ENCODE measurements around the gene SH2D4B. TPM values are rescaled to one million over a fixed set of nuclear protein-coding genes. Genes with fewer than 3 reads are reported as not detected.

Gene SH2D4B
- total and polyA plus RNA-seq, 2 donors, result 0.09 to 0.18 TPM

GRCh38 chr10:80513106-80513505 is 24.6 kb upstream of the SH2D4B start:
- no peak overlapping the region for H3K27ac ChIP-seq (ENCODE audit: low read depth in 1 of 2, low read length in 1 of 2)
- no peak for DNase-seq (ENCODE audit: low read depth in 6 of 9, low spot score in 9 of 9)
- 97% methylated on average over 6 of the region's 6 CpGs for WGBS
- no peak overlapping the region for H3K4me3 ChIP-seq (ENCODE audit: low read length in 2 of 2)
- peaks cover 72 to 83% of the 10 kb centered on the region in 2 donors for H3K36me3 ChIP-seq (ENCODE audit: control insufficient read depth in 2 of 2, insufficient read depth in 2 of 2, low read length in 1 of 2)
- H3K4me1 ChIP-seq (ENCODE audit: control insufficient read depth in 2 of 2, insufficient read depth in 2 of 2, low read length in 2 of 2), result peaks cover 0 to 4% of the 10 kb centered on the region in 2 donors
- H3K9me3 ChIP-seq (ENCODE audit: control insufficient read depth in 2 of 2, insufficient read depth in 1 of 2, low read length in 1 of 2), result no peaks in the 10 kb centered on the region
- no peaks in the 10 kb centered on the region for H3K27me3 ChIP-seq (ENCODE audit: control insufficient read depth in 2 of 2, insufficient read depth in 1 of 2, low read length in 1 of 2)

GRCh38 chr10:80515511-80515910 is 22.2 kb upstream of the SH2D4B start:
- Histone ChIP-seq H3K36me3 (ENCODE audit: control insufficient read depth in 2 of 2, insufficient read depth in 2 of 2, low read length in 1 of 2) (peaks cover 69 to 88% of the 10 kb centered on the region in 2 donors), H3K4me1 (ENCODE audit: control insufficient read depth in 2 of 2, insufficient read depth in 2 of 2, low read length in 2 of 2) (peaks cover 0 to 4% of the 10 kb centered on the region in 2 donors), H3K4me3 (ENCODE audit: low read length in 2 of 2) (no peak overlapping the region), H3K27ac (ENCODE audit: low read depth in 1 of 2, low read length in 1 of 2) (no peak overlapping the region), H3K9me3 (ENCODE audit: control insufficient read depth in 2 of 2, insufficient read depth in 1 of 2, low read length in 1 of 2) (no peaks in the 10 kb centered on the region), H3K27me3 (ENCODE audit: control insufficient read depth in 2 of 2, insufficient read depth in 1 of 2, low read length in 1 of 2) (no peaks in the 10 kb centered on the region)
- WGBS, result 96% methylated on average over 5 of the region's 5 CpGs
- no peak for DNase-seq (ENCODE audit: low read depth in 6 of 9, low spot score in 9 of 9)

- Histone ChIP-seq H3K27me3 (ENCODE audit: control insufficient read depth in 2 of 2, insufficient read depth in 1 of 2, low read length in 1 of 2) (no peaks in the 10 kb centered on the region), H3K36me3 (ENCODE audit: control insufficient read depth in 2 of 2, insufficient read depth in 2 of 2, low read length in 1 of 2) (peaks cover 72 to 90% of the 10 kb centered on the region in 2 donors), H3K4me1 (ENCODE audit: control insufficient read depth in 2 of 2, insufficient read depth in 2 of 2, low read length in 2 of 2) (peaks cover 0 to 4% of the 10 kb centered on the region in 2 donors), H3K27ac (ENCODE audit: low read depth in 1 of 2, low read length in 1 of 2) (no peak overlapping the region), H3K4me3 (ENCODE audit: low read length in 2 of 2) (no peak overlapping the region), H3K9me3 (ENCODE audit: control insufficient read depth in 2 of 2, insufficient read depth in 1 of 2, low read length in 1 of 2) (no peaks in the 10 kb centered on the region)
- WGBS, result 96% methylated on average over 12 of the region's 12 CpGs
- no peak for DNase-seq (ENCODE audit: low read depth in 6 of 9, low spot score in 9 of 9)
Measured at GRCh38 chr10:80515941-80516340, 21.8 kb upstream of the SH2D4B start.

GRCh38 chr10:80516506-80517075 is 21.1 kb upstream of the SH2D4B start:
- Histone ChIP-seq H3K36me3 (ENCODE audit: control insufficient read depth in 2 of 2, insufficient read depth in 2 of 2, low read length in 1 of 2) (peaks cover 77 to 86% of the 10 kb centered on the region in 2 donors), H3K9me3 (ENCODE audit: control insufficient read depth in 2 of 2, insufficient read depth in 1 of 2, low read length in 1 of 2) (no peaks in the 10 kb centered on the region), H3K4me1 (ENCODE audit: control insufficient read depth in 2 of 2, insufficient read depth in 2 of 2, low read length in 2 of 2) (no peaks in the 10 kb centered on the region), H3K4me3 (ENCODE audit: low read length in 2 of 2) (no peak overlapping the region), H3K27me3 (ENCODE audit: control insufficient read depth in 2 of 2, insufficient read depth in 1 of 2, low read length in 1 of 2) (no peaks in the 10 kb centered on the region), H3K27ac (ENCODE audit: low read depth in 1 of 2, low read length in 1 of 2) (no peak overlapping the region)
- DNase-seq (ENCODE audit: low read depth in 6 of 9, low spot score in 9 of 9), result no peak
- WGBS, result 97% methylated on average over 6 of the region's 6 CpGs

- Histone ChIP-seq H3K27me3 (ENCODE audit: control insufficient read depth in 2 of 2, insufficient read depth in 1 of 2, low read length in 1 of 2) (no peaks in the 10 kb centered on the region), H3K27ac (ENCODE audit: low read depth in 1 of 2, low read length in 1 of 2) (no peak overlapping the region), H3K4me3 (ENCODE audit: low read length in 2 of 2) (no peak overlapping the region), H3K4me1 (ENCODE audit: control insufficient read depth in 2 of 2, insufficient read depth in 2 of 2, low read length in 2 of 2) (no peaks in the 10 kb centered on the region), H3K36me3 (ENCODE audit: control insufficient read depth in 2 of 2, insufficient read depth in 2 of 2, low read length in 1 of 2) (peaks cover 67 to 77% of the 10 kb centered on the region in 2 donors), H3K9me3 (ENCODE audit: control insufficient read depth in 2 of 2, insufficient read depth in 1 of 2, low read length in 1 of 2) (no peaks in the 10 kb centered on the region)
- 98% methylated on average over 21 of the region's 21 CpGs for WGBS
- no peak for DNase-seq (ENCODE audit: low read depth in 6 of 9, low spot score in 9 of 9)
Measured at GRCh38 chr10:80517416-80518142, 20.1 kb upstream of the SH2D4B start.

- 96% methylated on average over 17 of the region's 17 CpGs for WGBS
- DNase-seq (ENCODE audit: low read depth in 6 of 9, low spot score in 9 of 9), result no peak
Measured at GRCh38 chr10:80518143-80518806, 19.4 kb upstream of the SH2D4B start.

GRCh38 chr10:80518807-80519360 is 18.8 kb upstream of the SH2D4B start:
- no peak for DNase-seq (ENCODE audit: low read depth in 6 of 9, low spot score in 9 of 9)
- Histone ChIP-seq H3K9me3 (ENCODE audit: control insufficient read depth in 2 of 2, insufficient read depth in 1 of 2, low read length in 1 of 2) (no peaks in the 10 kb centered on the region), H3K4me1 (ENCODE audit: control insufficient read depth in 2 of 2, insufficient read depth in 2 of 2, low read length in 2 of 2) (peaks cover 0 to under 1% of the 10 kb centered on the region in 2 donors), H3K27ac (ENCODE audit: low read depth in 1 of 2, low read length in 1 of 2) (no peak overlapping the region), H3K27me3 (ENCODE audit: control insufficient read depth in 2 of 2, insufficient read depth in 1 of 2, low read length in 1 of 2) (no peaks in the 10 kb centered on the region), H3K4me3 (ENCODE audit: low read length in 2 of 2) (no peak overlapping the region), H3K36me3 (ENCODE audit: control insufficient read depth in 2 of 2, insufficient read depth in 2 of 2, low read length in 1 of 2) (peaks cover 56 to 65% of the 10 kb centered on the region in 2 donors)
- 94% methylated on average over 7 of the region's 7 CpGs for WGBS

More at GRCh38 chr10:80518143-80518806, 19.4 kb upstream of the SH2D4B start:
- Histone ChIP-seq H3K4me3 (ENCODE audit: low read length in 2 of 2) (no peak overlapping the region), H3K9me3 (ENCODE audit: control insufficient read depth in 2 of 2, insufficient read depth in 1 of 2, low read length in 1 of 2) (no peaks in the 10 kb centered on the region), H3K27ac (ENCODE audit: low read depth in 1 of 2, low read length in 1 of 2) (no peak overlapping the region), H3K4me1 (ENCODE audit: control insufficient read depth in 2 of 2, insufficient read depth in 2 of 2, low read length in 2 of 2) (no peaks in the 10 kb centered on the region), H3K27me3 (ENCODE audit: control insufficient read depth in 2 of 2, insufficient read depth in 1 of 2, low read length in 1 of 2) (no peaks in the 10 kb centered on the region), H3K36me3 (ENCODE audit: control insufficient read depth in 2 of 2, insufficient read depth in 2 of 2, low read length in 1 of 2) (peaks cover 62 to 71% of the 10 kb centered on the region in 2 donors)

GRCh38 chr10:80519936-80520650 is 17.6 kb upstream of the SH2D4B start:
- H3K27me3 ChIP-seq (ENCODE audit: control insufficient read depth in 2 of 2, insufficient read depth in 1 of 2, low read length in 1 of 2), result no peaks in the 10 kb centered on the region
- 96% methylated on average over 14 of the region's 14 CpGs for WGBS
- peaks cover 47 to 53% of the 10 kb centered on the region in 2 donors for H3K36me3 ChIP-seq (ENCODE audit: control insufficient read depth in 2 of 2, insufficient read depth in 2 of 2, low read length in 1 of 2)
- DNase-seq (ENCODE audit: low read depth in 6 of 9, low spot score in 9 of 9), result no peak
- no peaks in the 10 kb centered on the region for H3K9me3 ChIP-seq (ENCODE audit: control insufficient read depth in 2 of 2, insufficient read depth in 1 of 2, low read length in 1 of 2)
- H3K4me1 ChIP-seq (ENCODE audit: control insufficient read depth in 2 of 2, insufficient read depth in 2 of 2, low read length in 2 of 2), result peaks cover 0 to 9% of the 10 kb centered on the region in 2 donors
- no peak overlapping the region for H3K27ac ChIP-seq (ENCODE audit: low read depth in 1 of 2, low read length in 1 of 2)
- no peak overlapping the region for H3K4me3 ChIP-seq (ENCODE audit: low read length in 2 of 2)

Measured in thymus (tissue), 11 donors.